GDM1 (cell line): ENCODE measurements around the gene NFXL1.

Source experiments
- DNase-seq: peaks from one replicate; lab custom pipeline; 2025; lab: John Stamatoyannopoulos, UW

The NFXL1 gene

DNA sequence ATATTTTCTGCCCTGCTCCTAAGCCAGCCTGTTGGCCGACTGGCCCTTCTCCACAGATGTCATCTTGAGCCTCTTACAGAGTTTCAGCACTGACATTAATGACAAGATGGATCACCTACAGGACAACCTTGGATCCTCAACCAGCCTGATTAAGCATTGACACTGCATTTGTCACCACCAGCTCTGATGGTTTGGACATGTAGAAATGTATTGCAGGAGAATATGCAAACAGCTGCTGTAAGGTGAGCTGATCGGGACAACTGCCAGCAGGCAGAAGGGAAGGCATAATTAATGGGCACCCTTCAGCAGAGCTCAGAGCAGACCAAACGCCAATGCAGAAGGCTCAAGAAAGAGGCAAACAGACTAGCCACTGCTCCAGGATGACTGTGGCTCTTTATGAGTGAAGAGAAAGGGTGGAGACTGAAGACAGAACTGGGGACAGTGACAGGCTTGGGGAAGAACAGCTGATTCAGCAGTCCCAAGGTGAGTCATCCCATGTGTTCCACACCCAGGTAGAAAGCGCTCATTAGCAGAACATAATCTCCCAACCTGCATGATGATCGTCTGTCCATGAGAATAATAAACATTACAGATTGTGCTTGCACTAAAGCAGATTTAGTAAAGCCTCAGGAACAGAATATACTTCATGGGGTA lies 83.2 kb downstream of the NFXL1 start:
- DNase-seq = no peak

DNA sequence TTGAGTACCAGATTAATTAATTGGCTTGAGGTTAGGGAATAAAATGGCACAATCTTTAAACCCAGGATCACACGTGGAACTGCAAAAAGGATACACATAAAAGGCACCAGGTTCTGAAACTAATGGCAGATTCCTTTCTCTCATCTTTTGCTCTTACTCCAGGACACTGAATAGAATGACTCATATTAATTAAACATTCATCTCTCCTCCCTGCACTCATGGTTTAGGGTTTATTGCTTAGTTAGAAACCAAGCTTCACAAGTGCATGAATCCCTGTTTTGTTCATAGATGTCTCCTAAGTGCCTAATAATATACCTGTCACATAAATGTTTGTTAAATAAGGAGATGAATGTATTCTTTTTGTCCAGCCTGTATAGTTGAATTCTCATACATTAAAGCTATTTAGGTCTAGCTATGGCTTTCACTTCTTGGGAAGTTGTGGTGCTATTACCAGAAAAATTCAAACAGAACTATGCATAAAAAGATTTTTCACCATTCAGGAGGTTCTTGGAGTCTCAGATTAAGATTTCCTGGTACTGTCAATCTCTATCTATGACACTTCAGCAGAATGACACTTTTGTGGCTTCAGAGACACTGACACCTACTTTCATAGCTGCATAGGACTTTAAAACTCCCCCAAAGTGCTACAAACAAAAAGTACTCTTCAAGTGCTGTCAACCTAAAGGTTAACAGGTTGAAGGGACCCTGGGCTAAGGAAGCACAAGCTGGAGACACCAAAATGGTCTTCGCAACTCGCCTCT lies 83.9 kb downstream of the NFXL1 start:
- DNase-seq = no peak

DNA sequence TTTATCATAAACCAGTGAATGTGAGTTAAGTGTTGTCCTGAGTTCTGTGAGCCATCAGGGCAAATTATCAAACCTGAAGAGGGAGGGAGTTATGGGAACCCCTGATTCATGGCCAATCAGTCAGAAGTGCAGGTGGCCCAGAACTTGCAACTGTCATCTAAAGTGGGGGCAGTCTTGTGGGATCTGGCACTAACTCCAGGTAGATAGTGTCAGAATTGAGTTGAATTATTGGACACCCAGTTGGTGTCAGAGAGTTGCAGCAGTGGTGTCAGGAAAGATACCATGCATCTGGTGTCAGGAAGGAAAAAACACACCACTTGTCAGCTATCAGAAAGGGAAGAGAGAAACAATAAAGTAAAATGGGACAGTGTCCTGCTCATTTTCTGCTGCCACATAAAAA lies 84.9 kb downstream of the NFXL1 start:
- DNase-seq = no peak

DNA sequence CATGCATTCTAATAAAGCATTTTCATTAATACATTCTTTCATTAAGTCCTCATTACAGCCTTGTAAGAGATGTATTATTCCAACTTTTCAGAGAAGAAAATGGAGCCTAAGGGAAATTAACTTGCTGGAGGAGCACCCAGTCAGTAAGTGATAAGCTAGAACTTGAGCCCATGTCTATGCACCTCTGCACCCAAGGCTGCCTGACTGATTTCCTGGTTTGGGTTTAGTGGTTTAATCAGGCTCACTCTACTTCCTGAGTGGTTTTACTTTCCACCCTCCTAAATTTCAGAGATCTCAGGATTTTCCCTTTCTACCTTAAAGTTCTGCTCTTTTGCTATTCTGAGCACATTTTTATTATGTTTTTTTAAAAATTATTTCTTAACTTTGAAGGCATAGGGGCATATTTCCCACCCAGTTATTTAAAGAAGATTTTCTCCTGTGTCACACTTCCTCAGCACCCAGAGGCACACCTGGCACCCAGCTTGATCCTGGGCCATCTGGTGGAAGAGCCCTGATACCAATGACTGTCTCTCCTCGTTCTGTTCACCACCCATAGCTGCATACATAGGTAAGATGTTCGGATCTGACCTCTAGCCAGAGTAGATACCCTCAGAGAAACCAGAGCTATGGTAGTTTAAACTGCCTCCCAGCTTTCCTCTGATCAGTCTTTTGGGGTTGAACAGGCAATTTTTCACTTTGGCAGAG lies 86.9 kb downstream of the NFXL1 start:
- DNase-seq = no peak

DNA sequence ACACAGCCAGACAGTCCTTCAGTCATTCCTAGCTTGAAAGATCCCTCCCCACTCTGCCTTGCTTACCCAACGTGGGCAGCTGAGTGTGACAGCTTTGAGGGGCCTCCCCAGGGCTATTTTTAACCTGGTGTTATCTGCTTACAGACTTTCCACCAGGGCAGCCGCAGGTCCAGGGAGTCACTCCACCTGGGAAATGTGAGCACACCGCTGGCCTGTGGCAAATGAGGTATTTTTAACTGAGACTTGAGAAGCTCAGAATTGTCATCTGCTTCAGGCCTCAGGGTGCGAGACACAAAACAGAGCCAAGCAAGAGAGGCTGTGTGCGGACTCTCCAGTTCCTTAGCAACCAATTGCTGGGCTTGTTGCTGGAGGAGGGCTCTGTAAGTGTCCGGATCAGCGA lies 89.5 kb downstream of the NFXL1 start:
- no peak for DNase-seq

DNA sequence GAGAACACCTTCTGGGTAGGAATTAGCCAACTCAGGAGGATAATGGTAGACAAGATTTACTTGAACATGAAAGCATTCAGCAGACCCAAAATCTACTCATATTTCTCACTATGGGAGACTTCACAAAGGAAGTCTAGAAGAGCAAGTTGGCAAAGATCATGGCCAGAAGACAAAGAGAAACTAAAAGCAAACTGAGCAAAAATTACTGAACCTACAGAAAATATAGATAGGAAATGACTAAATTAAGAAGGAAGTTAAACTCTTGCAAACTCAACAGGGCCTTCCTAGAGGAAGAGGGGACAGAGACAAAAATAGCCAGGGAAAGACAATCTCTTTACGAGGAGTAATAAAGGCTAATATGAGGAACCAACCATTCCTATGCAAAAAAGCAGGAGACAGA lies 95.2 kb downstream of the NFXL1 start:
- no peak for DNase-seq

DNA sequence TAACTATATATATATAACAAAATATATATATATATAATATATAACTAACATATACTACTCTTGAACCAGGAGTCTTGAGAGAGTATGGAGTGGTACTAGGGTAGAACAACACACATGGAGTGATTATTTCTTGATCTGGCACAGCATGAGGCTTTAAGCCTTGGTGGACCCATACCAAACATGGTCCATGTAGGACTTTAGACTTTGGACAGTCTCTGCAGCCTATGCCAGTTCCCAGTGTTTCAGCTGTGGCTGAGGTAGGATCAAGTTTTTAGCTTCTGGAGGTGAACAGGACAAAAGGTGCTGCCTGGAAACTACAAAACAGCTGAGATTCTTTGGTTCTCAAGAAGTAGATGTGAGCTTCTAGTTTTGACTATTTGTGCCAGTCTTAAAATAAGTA lies 97.1 kb downstream of the NFXL1 start:
- DNase-seq = no peak

DNA sequence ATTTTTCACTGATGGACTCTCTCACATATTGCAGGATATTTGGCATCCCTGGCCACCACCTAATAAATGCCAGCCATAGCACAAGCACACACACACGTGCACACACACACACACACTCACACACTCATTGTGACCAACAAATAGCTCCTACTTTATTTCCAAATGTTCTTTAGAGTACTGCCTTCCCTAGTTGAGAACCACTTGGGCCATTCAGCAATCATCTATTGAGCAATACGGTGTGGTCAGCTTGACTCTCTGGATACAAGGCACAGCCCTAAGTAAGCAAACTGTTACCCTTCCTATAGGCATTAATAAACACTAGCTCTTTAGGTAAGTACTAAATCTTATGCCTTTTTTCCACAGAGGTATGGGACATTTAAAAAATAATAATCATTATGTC lies 97.6 kb downstream of the NFXL1 start:
- DNase-seq = no peak

DNA sequence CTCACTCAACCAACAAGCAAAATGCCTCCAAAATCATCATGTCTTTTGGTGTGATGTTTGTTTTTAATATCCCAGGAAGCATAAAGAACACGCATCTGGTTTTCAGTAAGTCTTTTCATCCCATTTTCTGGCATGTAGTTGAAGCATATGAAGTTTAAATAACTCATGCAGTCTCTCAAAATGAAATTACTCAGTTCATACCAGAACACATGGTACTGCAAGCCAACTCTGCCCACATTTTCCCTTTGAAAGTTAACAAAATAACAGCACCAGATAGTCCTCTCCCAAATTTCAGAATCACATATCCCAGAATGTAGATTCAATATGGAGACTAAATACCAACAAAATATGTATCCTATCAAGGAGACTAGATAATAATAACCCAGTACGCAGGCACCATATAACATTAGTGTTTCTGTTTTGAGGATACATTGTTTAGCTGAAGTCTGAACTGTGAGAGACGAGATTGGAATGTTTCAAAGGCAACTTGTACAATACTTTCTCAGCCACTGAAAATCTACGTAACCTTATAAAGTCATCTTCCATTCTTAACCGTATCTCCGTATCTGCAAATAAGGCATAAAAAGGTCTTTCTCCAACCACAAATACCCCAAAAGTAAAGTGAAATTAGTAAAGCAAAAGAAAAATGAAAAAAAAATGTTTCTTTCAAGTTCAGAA lies 99.6 kb downstream of the NFXL1 start:
- no peak for DNase-seq

DNA sequence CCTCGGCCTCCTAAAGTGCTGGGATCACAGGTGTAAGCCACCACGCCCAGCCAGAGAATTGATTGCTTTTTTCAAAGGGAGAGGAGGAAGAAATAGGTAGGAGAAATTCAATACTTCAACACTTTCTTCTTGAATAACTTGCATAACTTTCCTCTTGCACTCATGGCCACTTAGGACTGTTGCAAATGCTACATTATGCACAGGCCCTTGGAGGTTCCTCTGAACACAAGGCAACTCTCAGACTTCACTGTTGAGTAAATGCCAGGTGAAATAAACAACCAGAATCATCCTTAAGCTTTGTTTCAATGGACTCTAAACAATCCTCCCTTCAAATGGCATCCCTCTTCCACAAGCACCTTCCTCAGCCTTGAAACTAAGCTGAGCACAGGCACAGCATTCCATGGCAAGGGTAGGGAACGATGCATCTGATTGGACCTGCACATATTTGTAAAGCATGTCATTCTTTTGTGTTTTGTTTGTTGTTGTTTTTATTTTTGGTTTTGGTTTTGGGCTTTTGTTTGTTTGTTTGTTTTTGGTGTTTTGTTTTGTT lies 104.7 kb downstream of the NFXL1 start:
- DNase-seq = no peak

DNA sequence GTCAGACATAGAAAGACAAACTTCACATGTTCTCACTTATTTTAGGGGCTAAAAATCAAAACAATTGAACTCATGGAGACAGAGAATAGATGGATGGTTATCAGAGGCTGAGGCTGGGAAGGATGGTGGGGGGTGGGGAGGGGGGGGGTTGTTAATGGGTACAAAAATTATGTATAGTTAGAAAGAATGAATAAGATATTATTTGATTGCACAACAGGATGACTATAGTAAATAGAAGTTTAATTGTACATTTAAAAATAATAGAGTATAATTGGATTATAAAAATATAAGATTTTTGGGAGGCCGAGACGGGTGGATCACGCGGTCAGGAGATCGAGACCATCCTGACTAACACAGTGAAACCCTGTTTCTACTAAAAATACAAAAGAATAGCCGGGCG lies 109.8 kb downstream of the NFXL1 start:
- DNase-seq = no peak

DNA sequence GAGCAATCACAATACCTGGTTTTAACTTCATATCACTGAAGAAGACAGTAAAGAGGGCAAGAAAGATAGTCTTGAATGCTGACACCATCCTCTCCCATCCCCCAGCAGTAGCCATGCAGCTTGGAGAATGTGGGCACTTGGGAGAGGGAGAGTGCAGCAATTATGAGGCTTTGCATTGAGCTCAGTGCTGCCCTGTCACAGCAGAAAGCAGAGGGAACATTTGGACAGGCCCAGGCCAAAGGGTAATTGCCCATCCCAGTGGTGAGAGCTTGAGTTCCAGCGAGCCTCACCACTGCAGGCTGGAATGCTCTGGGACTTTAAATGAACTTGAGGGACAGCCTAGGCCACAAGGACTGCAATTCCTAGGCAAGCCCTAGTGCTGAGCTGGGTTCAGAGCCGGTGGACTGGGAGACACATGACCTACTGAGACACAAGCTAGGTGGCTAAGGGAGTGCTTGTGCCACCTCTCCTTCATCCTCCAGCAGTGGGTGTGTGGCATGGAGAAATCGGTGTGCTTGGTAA lies 112.8 kb downstream of the NFXL1 start:
- DNase-seq = no peak

DNA sequence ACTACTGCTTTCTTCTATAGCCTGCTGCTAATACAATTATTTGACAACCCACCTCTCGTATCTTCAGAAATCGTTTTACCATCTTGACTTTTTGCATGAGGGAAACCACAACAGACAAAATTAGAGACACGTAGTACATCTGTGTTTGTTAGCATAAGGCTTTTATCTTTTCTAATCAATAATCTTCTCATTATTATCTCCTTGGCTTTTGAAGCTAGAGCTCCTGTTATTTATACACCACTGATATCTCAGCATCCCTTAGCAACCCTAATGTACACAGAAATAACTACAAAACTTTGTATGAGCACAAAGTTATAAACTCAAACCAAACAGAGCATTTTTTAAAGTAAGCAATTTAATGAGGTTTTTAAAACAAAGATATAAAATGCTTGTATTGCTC lies 116.2 kb downstream of the NFXL1 start:
- no peak for DNase-seq
